Neural progenitor cell (in vitro differentiated cells): ENCODE data around the gene PLEKHA6.

Experiments
- CTCF ChIP-seq: fragments of 200-600 bp; sonication (generic); IDR thresholded peaks from 2 replicates; pipeline ENCODE4 v1.5.1; 2017; ENCODE audit warnings: antibody characterized with exemption, mild to moderate bottlenecking
- EZH2 ChIP-seq: fragments of 200-600 bp; sonication (generic); IDR thresholded peaks from 2 replicates; pipeline ENCODE4 v1.6.1; 2017; ENCODE audit warnings: antibody characterized with exemption, mild to moderate bottlenecking, moderate library complexity

- TF ChIP-seq CTCF (no peak), EZH2 (no peak)
Measured at GRCh38 chr1:204307334-204307883, 52.3 kb downstream of the PLEKHA6 start.
